Inflammatory macrophage treated with lipopolysaccharide for 1 hour (primary cell): ENCODE results near the gene PLEKHA4.
A peak's percentile ranks its signal among the peaks of the same experiment; 100 is the strongest.
"Not testable (repeated sequence)": the region's sequence is repeated elsewhere in the genome, so short reads cannot be mapped to it uniquely, and the experiment has no call there.

Experiments used
- DNase-seq, 2 donors: peaks; one replicate each; pipeline ENCODE4 v3.0.0-alpha.2; 2020 to 2022

The PLEKHA4 gene

DNA sequence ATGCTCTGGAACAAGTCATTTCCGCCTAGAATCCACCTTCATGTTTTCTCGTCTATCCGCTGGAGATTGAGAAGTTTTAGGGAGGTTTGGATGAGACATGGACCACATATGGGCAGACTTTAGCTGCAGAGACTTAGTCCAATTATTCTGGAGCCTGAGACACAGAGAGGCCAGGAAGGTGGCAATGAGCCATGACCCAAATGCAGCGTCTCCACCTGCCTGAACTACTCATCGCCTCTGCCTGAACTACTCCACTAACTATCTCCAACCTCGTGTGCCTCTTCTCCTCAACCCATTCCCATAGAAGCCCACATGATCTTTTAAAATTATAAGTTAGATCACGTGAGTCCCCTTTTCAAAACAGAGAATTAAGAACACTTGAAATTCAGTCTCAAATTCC is 5.6 kb downstream of the PLEKHA4 start:
- DNase-seq, result no peak

DNA sequence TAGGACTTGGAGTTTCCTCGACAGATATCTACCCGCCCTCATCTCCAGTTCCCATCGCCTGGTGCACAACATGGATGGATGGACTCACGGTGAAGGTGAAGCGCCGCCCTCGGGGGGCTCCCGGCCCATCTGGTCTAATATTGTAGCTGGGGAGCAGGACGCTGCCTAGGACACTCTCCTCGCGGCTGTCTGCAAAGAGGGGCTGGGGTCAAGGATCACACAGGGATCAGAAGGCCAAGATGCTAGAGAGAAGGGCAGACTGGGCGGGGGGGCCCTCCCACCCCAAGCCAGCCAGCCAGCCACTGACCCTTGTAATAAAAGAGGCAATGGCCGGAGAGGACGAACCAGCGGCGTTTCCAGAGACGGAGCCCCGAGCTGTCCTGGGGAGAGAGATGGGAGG is 7.1 kb downstream of the PLEKHA4 start:
- no peak for DNase-seq

- peak; percentile 57 to 68 for DNase-seq
Observed at GRCh38 chr19:48859711-48860572, 8.5 kb downstream of the PLEKHA4 start.

GRCh38 chr19:48858984-48859710 is 9.3 kb downstream of the PLEKHA4 start:
- peak in 1 of 2 donors; percentile 47 for DNase-seq

GRCh38 chr19:48856921-48857320 is 11.5 kb downstream of the PLEKHA4 start:
- DNase-seq, result no peak

- DNase-seq, result no peak
Observed at GRCh38 chr19:48854103-48854502, 14.3 kb downstream of the PLEKHA4 start.

DNA sequence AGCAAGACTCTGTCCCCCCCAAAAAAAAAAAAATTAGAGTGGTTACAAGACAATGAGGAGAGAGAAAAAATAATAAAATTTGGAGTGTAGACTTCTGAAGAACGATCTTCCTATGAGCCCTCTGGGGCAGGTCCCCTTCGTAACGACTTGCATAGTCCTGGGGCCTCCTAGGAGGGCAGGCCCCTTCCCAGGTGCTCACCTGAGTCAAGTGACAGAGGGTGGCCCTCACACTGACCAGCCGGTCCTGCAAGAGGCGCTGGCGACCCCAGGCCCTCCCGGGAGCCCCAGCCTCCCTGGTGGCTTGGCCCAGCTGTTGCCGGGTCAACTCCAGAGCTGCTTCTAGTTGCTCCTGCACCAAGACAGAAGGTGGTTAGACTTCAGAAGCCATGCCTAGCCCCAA is 14.9 kb downstream of the PLEKHA4 start:
- DNase-seq, result no peak

- DNase-seq, result no peak
Observed at GRCh38 chr19:48852292-48852691, 16.1 kb downstream of the PLEKHA4 start.

GRCh38 chr19:48846659-48847058 is 21.8 kb downstream of the PLEKHA4 start:
- DNase-seq, result not testable (repeated sequence)

DNA sequence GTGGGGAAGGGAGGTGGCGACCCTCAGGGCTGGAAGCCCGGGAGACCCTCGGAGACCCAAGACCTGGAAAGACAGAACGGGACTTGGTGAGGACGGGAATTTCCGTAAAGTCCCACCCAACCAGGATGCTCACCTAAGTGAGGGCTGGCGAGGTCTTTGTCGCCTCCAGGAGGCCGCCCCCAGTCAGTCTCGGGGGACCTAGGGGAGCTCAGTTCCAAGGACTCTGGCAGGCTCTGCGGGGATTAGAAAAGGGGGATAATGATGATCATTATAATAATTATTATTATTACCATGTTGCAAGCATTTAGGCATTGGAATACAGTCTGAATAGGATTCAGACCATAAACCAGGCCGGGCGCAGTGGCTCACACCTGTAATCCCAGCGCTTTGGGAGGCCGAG is 23.0 kb downstream of the PLEKHA4 start:
- DNase-seq, result no peak

GRCh38 chr19:48844472-48844871 is 23.9 kb downstream of the PLEKHA4 start:
- peak in 1 of 2 donors; percentile 27 for DNase-seq

DNA sequence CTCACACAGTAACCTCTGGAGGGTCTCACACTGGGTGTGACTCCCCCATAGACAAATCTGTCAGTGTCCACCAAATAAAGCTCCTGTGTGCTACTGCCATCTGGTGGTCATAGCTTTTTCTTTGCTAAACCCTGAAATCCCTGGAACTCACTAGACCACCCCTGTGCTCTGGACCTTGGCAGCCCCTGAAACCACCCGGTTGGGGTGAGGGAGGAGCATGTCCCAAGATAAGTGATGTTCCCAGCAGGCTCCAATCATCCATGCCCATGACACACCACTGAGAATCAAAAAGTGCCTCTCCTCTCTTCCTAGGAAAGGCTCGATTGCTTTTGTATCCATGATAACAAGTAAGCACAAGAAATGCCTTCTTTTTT is 25.6 kb downstream of the PLEKHA4 start:
- peak; percentile 36 to 80 for DNase-seq

- no peak for DNase-seq
Observed at GRCh38 chr19:48841571-48841970, 26.8 kb downstream of the PLEKHA4 start.

- no peak for DNase-seq
Observed at GRCh38 chr19:48841047-48841446, 27.4 kb downstream of the PLEKHA4 start.

DNA sequence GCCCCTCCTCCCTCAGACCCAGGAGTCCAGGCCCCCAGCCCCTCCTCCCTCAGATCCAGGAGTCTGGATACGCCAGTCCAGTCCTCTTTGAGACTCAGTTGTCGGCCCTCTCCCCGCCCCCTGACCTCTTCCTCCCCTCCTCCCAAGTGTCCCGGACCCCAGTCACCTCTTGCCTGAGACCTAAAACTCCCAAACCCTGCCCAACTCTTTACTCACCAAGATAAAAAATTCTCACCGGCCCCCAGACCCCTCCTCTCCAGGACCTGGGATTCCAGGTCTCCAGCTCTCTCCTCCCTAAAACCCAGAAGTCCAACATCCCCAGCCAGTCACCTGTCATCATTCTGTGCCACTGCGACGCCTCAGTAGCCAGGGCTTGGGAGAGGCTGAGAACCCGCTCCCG is 30.7 kb downstream of the PLEKHA4 start:
- DNase-seq, result no peak

DNA sequence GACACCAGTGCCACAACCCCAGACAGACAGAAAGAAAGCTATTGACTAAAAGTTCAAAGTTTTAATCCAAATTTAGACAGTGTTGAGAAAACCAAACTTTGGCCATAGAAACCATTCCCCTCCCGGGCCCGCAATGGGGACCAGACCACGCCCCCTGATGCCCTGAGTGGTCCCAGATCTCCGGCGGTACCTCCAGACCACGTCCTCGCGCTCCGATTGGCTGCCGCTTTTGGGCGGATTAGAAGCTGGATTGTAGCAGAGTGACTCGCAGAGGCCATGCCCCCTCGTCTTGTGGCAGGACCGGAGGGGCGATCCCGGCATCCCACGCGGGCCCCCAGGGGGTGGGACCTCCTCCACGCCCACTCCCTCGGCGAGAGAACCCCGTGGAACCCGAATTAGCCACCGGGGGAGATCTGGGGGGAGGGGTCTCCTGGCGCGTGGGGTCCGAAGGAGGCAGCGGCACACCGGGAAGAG is 31.3 kb downstream of the PLEKHA4 start:
- DNase-seq, result peak; percentile 70 to 83

GRCh38 chr19:48836089-48837017 is 32.1 kb downstream of the PLEKHA4 start, which contains the start of gene HSD17B14:
Gene HSD17B14 (minus strand): TSS chr19:48836491. CDS start chr19:48836411, 80 bp downstream.
- no peak for DNase-seq

DNA sequence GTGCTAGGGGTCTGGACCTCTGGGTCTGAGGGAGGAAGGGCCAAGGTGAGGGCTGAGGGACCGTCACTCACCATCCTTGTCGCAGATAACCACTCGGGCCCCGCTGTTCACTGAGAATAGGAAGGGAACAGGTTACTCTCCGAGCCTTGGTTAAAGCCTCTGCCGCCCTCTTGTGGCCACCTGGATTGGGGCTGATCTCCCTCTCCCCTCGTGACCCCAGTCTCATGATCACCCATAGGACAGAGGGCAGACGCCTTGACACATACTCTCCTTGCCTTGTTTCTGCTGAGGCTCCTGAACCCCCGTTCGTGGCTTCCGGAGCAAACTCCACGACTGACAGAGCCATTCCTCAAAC is 32.7 kb downstream of the PLEKHA4 start:
- DNase-seq, result peak; percentile 90 to 97

DNA sequence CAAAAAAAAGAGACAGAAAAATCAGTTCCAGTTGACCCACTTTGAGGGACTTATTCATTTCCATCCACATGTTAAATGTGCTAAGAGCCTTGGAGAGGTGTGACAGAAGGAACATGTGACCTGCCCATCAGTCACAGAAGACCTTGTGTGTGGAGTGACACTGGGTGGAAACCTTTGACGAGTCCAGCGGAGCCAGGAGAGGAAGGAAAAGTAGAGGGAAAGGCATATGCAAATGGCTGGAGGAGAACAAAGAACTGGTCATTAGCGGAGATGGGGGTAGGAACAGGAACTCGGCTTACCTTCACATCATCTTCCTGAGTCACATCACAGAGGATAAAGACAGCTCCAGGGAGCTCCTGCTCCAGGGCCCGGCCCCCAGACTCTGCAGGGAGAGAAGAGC is 34.4 kb downstream of the PLEKHA4 start:
- peak; percentile 7 to 42 for DNase-seq

GRCh38 chr19:48833049-48833448 is 35.4 kb downstream of the PLEKHA4 start:
- no peak for DNase-seq

- no peak for DNase-seq
Observed at GRCh38 chr19:48830965-48831364, 37.5 kb downstream of the PLEKHA4 start.

DNA sequence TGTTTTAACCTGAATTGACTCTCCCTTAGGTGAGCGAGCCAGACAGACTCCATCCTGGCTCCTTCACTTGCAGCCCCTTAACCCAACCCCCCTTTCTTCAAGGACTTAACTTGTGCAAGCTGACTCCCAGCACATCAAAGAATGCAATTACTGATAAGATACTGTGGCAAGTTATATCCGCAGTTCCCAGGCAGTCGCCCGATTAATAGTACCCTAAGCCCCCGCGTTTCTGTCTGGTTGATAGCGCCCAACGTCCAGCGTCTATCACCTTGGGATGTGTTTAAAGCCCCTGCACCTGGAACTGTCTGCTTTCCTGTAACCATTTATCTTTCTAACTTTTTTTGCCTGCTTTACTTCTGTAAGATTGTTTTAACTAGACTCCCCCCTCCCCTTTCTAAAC is 38.3 kb downstream of the PLEKHA4 start:
- no peak for DNase-seq

- DNase-seq, result no peak
Observed at GRCh38 chr19:48826606-48827020, 41.8 kb downstream of the PLEKHA4 start.
